Activated T-helper 17 cell treated with anti-CD3 and anti-CD28 coated beads, Interleukin-2, amount 50 U/mL, for 72 hours (primary cell): ENCODE measurements around the gene DAB1. TPM values are rescaled to one million over a fixed set of nuclear protein-coding genes. Genes with fewer than 3 reads are reported as not detected.

Experiments
- ATAC-seq: fragments of 150-1000 bp; cut with Tn5 transposase; replicated peaks from 2 replicates; pipeline ENCODE4 v1.10.0; 2021; ENCODE audit warnings: mild to moderate bottlenecking, moderate library complexity
- H3K27ac Mint-ChIP-seq: one replicate; pipeline ENCODE4 v1.8.0; 2022; ENCODE audit warnings: mixed read lengths
- H3K27me3 Mint-ChIP-seq: one replicate; pipeline ENCODE4 v1.8.0; 2022; ENCODE audit warnings: mixed read lengths
- H3K36me3 Mint-ChIP-seq: one replicate; pipeline ENCODE4 v1.8.0; 2022; ENCODE audit warnings: low read depth, mild to moderate bottlenecking, mixed read lengths
- H3K4me1 Mint-ChIP-seq: one replicate; pipeline ENCODE4 v1.8.0; 2022; ENCODE audit warnings: mixed read lengths
- H3K4me3 Mint-ChIP-seq: one replicate; pipeline ENCODE4 v1.8.0; 2022; ENCODE audit warnings: mild to moderate bottlenecking, mixed read lengths
- H3K9me3 Mint-ChIP-seq: one replicate; pipeline ENCODE4 v1.8.0; 2022; ENCODE audit warnings: mixed read lengths
- total RNA-seq, 2 donors: library from RNA; stranded (reverse); gene quantifications; one replicate each; pipeline ENCODE4 v1.2.3, GENCODE V29; 2022

DAB1 gene
- total RNA-seq, 2 donors from 2014 or later, result 1.7 to 2.7 TPM

GRCh38 chr1:57041901-57042300 lies 382.0 kb downstream of the DAB1 start:
- Mint-ChIP-seq H3K9me3 (no peaks in the 10 kb centered on the region), H3K4me3 (no peak overlapping the region), H3K36me3 (no peaks in the 10 kb centered on the region), H3K27ac (no peak overlapping the region), H3K27me3 (no peaks in the 10 kb centered on the region), H3K4me1 (no peaks in the 10 kb centered on the region)
- peak; percentile 50 for ATAC-seq

GRCh38 chr1:57040811-57041210 lies 383.0 kb downstream of the DAB1 start:
- H3K4me3 Mint-ChIP-seq, result no peak overlapping the region
- H3K27ac Mint-ChIP-seq, result no peak overlapping the region
- ATAC-seq, result no peak
- no peaks in the 10 kb centered on the region for H3K4me1 Mint-ChIP-seq
- H3K36me3 Mint-ChIP-seq, result no peaks in the 10 kb centered on the region
- no peaks in the 10 kb centered on the region for H3K27me3 Mint-ChIP-seq
- H3K9me3 Mint-ChIP-seq, result no peaks in the 10 kb centered on the region

GRCh38 chr1:57036641-57037579 lies 386.9 kb downstream of the DAB1 start:
- H3K4me3 Mint-ChIP-seq, result no peak overlapping the region
- H3K9me3 Mint-ChIP-seq, result no peaks in the 10 kb centered on the region
- peaks cover 6% of the 10 kb centered on the region for H3K36me3 Mint-ChIP-seq
- peaks cover 9% of the 10 kb centered on the region for H3K4me1 Mint-ChIP-seq
- ATAC-seq, result no peak
- no peaks in the 10 kb centered on the region for H3K27me3 Mint-ChIP-seq
- H3K27ac Mint-ChIP-seq, result no peak overlapping the region

GRCh38 chr1:57034713-57035112 lies 389.1 kb downstream of the DAB1 start:
- Mint-ChIP-seq H3K27me3 (no peaks in the 10 kb centered on the region), H3K27ac (no peak overlapping the region), H3K4me1 (peaks cover 9% of the 10 kb centered on the region), H3K36me3 (peaks cover 6% of the 10 kb centered on the region), H3K9me3 (no peaks in the 10 kb centered on the region), H3K4me3 (no peak overlapping the region)
- ATAC-seq, result no peak

- peaks cover 6% of the 10 kb centered on the region for H3K36me3 Mint-ChIP-seq
- no peak overlapping the region for H3K4me3 Mint-ChIP-seq
- peaks cover 9% of the 10 kb centered on the region for H3K4me1 Mint-ChIP-seq
- peaks cover 3% of the 10 kb centered on the region for H3K9me3 Mint-ChIP-seq
- no peaks in the 10 kb centered on the region for H3K27me3 Mint-ChIP-seq
- H3K27ac Mint-ChIP-seq, result no peak overlapping the region
- peak; percentile 91 for ATAC-seq
Observed at GRCh38 chr1:57033222-57034001, 390.4 kb downstream of the DAB1 start.

GRCh38 chr1:57026624-57027354 lies 397.1 kb downstream of the DAB1 start:
- peaks cover 5% of the 10 kb centered on the region for H3K9me3 Mint-ChIP-seq
- H3K27ac Mint-ChIP-seq, result no peak overlapping the region
- no peaks in the 10 kb centered on the region for H3K27me3 Mint-ChIP-seq
- no peak for ATAC-seq
- H3K4me1 Mint-ChIP-seq, result no peaks in the 10 kb centered on the region
- H3K4me3 Mint-ChIP-seq, result no peak overlapping the region
- no peaks in the 10 kb centered on the region for H3K36me3 Mint-ChIP-seq

GRCh38 chr1:57024855-57025254 lies 399.0 kb downstream of the DAB1 start:
- Mint-ChIP-seq H3K36me3 (no peaks in the 10 kb centered on the region), H3K27ac (no peak overlapping the region)

GRCh38 chr1:57024428-57024827 lies 399.4 kb downstream of the DAB1 start:
- no peak overlapping the region for H3K27ac Mint-ChIP-seq
- ATAC-seq, result no peak
- no peaks in the 10 kb centered on the region for H3K36me3 Mint-ChIP-seq
- peaks cover 5% of the 10 kb centered on the region for H3K9me3 Mint-ChIP-seq
- no peaks in the 10 kb centered on the region for H3K27me3 Mint-ChIP-seq
- H3K4me3 Mint-ChIP-seq, result no peak overlapping the region
- H3K4me1 Mint-ChIP-seq, result no peaks in the 10 kb centered on the region

More at GRCh38 chr1:57024855-57025254, 399.0 kb downstream of the DAB1 start:
- Mint-ChIP-seq H3K27me3 (no peaks in the 10 kb centered on the region), H3K9me3 (peaks cover 5% of the 10 kb centered on the region), H3K4me3 (no peak overlapping the region), H3K4me1 (no peaks in the 10 kb centered on the region)
- no peak for ATAC-seq

GRCh38 chr1:57020216-57020615 lies 403.6 kb downstream of the DAB1 start:
- H3K27me3 Mint-ChIP-seq, result no peaks in the 10 kb centered on the region
- no peak overlapping the region for H3K27ac Mint-ChIP-seq
- no peak for ATAC-seq
- H3K4me1 Mint-ChIP-seq, result no peaks in the 10 kb centered on the region
- H3K9me3 Mint-ChIP-seq, result no peaks in the 10 kb centered on the region
- no peak overlapping the region for H3K4me3 Mint-ChIP-seq
- H3K36me3 Mint-ChIP-seq, result no peaks in the 10 kb centered on the region

- Mint-ChIP-seq H3K4me1 (no peaks in the 10 kb centered on the region), H3K36me3 (no peaks in the 10 kb centered on the region), H3K27ac (no peak overlapping the region), H3K9me3 (no peaks in the 10 kb centered on the region), H3K4me3 (no peak overlapping the region), H3K27me3 (no peaks in the 10 kb centered on the region)
- no peak for ATAC-seq
Observed at GRCh38 chr1:57019236-57019839, 404.5 kb downstream of the DAB1 start.

- H3K27me3 Mint-ChIP-seq, result no peaks in the 10 kb centered on the region
- H3K36me3 Mint-ChIP-seq, result no peaks in the 10 kb centered on the region
- H3K27ac Mint-ChIP-seq, result no peak overlapping the region
- no peak overlapping the region for H3K4me3 Mint-ChIP-seq
- no peaks in the 10 kb centered on the region for H3K4me1 Mint-ChIP-seq
- H3K9me3 Mint-ChIP-seq, result no peaks in the 10 kb centered on the region
- ATAC-seq, result no peak
Observed at GRCh38 chr1:57018119-57018518, 405.7 kb downstream of the DAB1 start.

- no peak overlapping the region for H3K4me3 Mint-ChIP-seq
- H3K27ac Mint-ChIP-seq, result no peak overlapping the region
- no peak for ATAC-seq
Observed at GRCh38 chr1:57017717-57018116, 406.1 kb downstream of the DAB1 start.

GRCh38 chr1:57017200-57017599 lies 406.7 kb downstream of the DAB1 start:
- H3K9me3 Mint-ChIP-seq, result no peaks in the 10 kb centered on the region
- H3K27ac Mint-ChIP-seq, result no peak overlapping the region
- no peaks in the 10 kb centered on the region for H3K4me1 Mint-ChIP-seq
- no peak overlapping the region for H3K4me3 Mint-ChIP-seq
- ATAC-seq, result no peak
- H3K27me3 Mint-ChIP-seq, result no peaks in the 10 kb centered on the region
- H3K36me3 Mint-ChIP-seq, result no peaks in the 10 kb centered on the region

More at GRCh38 chr1:57017717-57018116, 406.1 kb downstream of the DAB1 start:
- Mint-ChIP-seq H3K36me3 (no peaks in the 10 kb centered on the region), H3K9me3 (no peaks in the 10 kb centered on the region), H3K4me1 (no peaks in the 10 kb centered on the region), H3K27me3 (no peaks in the 10 kb centered on the region)

GRCh38 chr1:57015071-57015470 lies 408.8 kb downstream of the DAB1 start:
- ATAC-seq, result no peak
- no peak overlapping the region for H3K27ac Mint-ChIP-seq
- no peaks in the 10 kb centered on the region for H3K27me3 Mint-ChIP-seq
- H3K4me3 Mint-ChIP-seq, result no peak overlapping the region
- H3K9me3 Mint-ChIP-seq, result no peaks in the 10 kb centered on the region
- no peaks in the 10 kb centered on the region for H3K4me1 Mint-ChIP-seq
- H3K36me3 Mint-ChIP-seq, result peaks cover 6% of the 10 kb centered on the region
